ENCODE results near the gene IL16. TPM values are rescaled to one million over a fixed set of nuclear protein-coding genes. Genes with fewer than 3 reads are reported as not detected.

Gene IL16
- total and polyA plus RNA-seq, 2 experiments from 2014 or later = 0.32 to 0.53 TPM

DNA sequence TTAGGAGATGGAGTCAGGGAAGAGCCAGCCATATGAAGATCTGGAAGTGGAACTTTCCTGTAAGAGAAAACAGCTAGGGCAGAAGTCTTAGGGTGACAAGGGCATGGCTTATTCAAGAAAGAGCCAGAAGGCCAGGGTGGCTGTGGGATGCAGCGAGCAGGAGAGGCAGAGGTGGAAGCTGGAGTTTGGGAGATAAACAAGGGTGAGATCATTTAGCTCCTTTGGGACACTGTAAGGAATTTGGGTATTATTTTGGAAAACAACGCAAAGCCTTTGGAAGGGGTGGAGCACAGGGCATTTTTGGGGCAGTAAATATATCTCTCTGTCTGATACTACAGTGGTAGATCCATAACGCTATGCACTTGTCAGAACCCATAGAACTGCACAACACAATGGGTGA is 5.0 kb upstream of the IL16 start:
- Histone ChIP-seq H2AFZ (no peak overlapping the region), H3K9ac (no peak overlapping the region), H3K9me3 (ENCODE audit: low read depth) (no peaks in the 10 kb centered on the region), H3K79me2 (ENCODE audit: insufficient read depth) (no peaks in the 10 kb centered on the region), H3K36me3 (ENCODE audit: low read depth) (no peaks in the 10 kb centered on the region), H3F3A (ENCODE audit: insufficient read depth) (peaks cover 17% of the 10 kb centered on the region), H3K4me2 (ENCODE audit: unreplicated experiment) (no peak overlapping the region), H3K9me2 (ENCODE audit: insufficient read depth) (no peaks in the 10 kb centered on the region), H3K4me3 (no peak overlapping the region), H4K20me1 (ENCODE audit: insufficient read depth) (no peaks in the 10 kb centered on the region), H3K27me3 (replicated peaks; ENCODE audit: insufficient read depth) (no peaks in the 10 kb centered on the region), H3K27ac (no peak overlapping the region), H3K4me1 (ENCODE audit: insufficient read depth) (peaks cover 25% of the 10 kb centered on the region)
- WGBS, 2 experiments (ENCODE audit: low coverage in 1 of 2, low lambda C conversion rate in 2 of 2, missing lambda C conversion rate in 2 of 2) = 85 to 96% methylated on average over 3 of the region's 3 CpGs
- no peak for DNase-seq
- TF ChIP-seq EZH2 (IDR thresholded peaks at IDR 0.05; ENCODE audit: insufficient read depth, poor library complexity, severe bottlenecking) (no peak), EZH2phosphoT487 (IDR thresholded peaks at IDR 0.05; ENCODE audit: insufficient read depth, low read depth) (no peak)
- in situ Hi-C loops (cut with MboI) = no loop called here

GRCh38 chr15:81194723-81195122 is 2.0 kb upstream of the IL16 start:
- Histone ChIP-seq H3K27ac (no peak overlapping the region), H3K9ac (no peak overlapping the region), H3K9me3 (ENCODE audit: low read depth) (no peaks in the 10 kb centered on the region), H2AFZ (no peak overlapping the region), H3K79me2 (ENCODE audit: insufficient read depth) (no peaks in the 10 kb centered on the region), H3K4me3 (no peak overlapping the region), H3K4me1 (ENCODE audit: insufficient read depth) (peaks cover 18% of the 10 kb centered on the region), H4K20me1 (ENCODE audit: insufficient read depth) (no peaks in the 10 kb centered on the region), H3K27me3 (replicated peaks; ENCODE audit: insufficient read depth) (no peaks in the 10 kb centered on the region), H3K36me3 (ENCODE audit: low read depth) (no peaks in the 10 kb centered on the region), H3K9me2 (ENCODE audit: insufficient read depth) (no peaks in the 10 kb centered on the region), H3K4me2 (ENCODE audit: unreplicated experiment) (no peak overlapping the region), H3F3A (ENCODE audit: insufficient read depth) (peaks cover 17% of the 10 kb centered on the region)
- no peak for TF ChIP-seq EZH2phosphoT487 (IDR thresholded peaks at IDR 0.05; ENCODE audit: insufficient read depth, low read depth)
- no peak for TF ChIP-seq EZH2 (IDR thresholded peaks at IDR 0.05; ENCODE audit: insufficient read depth, poor library complexity, severe bottlenecking)
- in situ Hi-C loops (cut with MboI) = no loop called here
- no peak for DNase-seq
- WGBS, 2 experiments (ENCODE audit: low coverage in 1 of 2, low lambda C conversion rate in 2 of 2, missing lambda C conversion rate in 2 of 2) = 53 to 60% methylated on average over 5 of the region's 5 CpGs

DNA sequence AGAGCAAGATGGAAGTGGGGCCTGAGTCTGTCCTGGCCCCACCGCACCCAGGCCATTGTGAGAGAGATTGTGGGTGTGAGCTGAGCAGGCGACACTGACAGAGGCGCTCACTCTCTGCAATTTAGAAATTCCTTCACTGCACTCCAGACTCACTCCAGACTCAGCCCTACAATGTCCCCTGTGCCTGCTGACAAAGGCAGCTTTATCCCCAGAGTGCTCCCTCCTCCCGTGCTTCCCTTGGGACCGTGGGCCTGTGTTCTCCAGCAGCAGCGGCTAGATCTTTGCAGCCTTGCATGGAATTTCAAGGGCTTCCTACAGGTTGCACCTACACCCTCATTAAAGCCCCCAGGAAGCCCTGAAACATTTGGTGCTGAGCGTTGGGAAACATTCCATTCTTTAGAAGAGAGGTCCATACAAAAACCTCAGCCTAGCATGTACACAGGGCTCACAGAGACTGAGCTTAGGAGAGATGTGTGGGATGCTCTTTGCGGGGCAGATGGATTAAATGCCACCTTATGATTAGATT is 1.3 kb upstream of the IL16 start:
- no peaks in the 10 kb centered on the region for H3K9me3 ChIP-seq (ENCODE audit: low read depth)
- TF ChIP-seq EZH2phosphoT487 (IDR thresholded peaks at IDR 0.05; ENCODE audit: insufficient read depth, low read depth) = no peak
- TF ChIP-seq EZH2 (IDR thresholded peaks at IDR 0.05; ENCODE audit: insufficient read depth, poor library complexity, severe bottlenecking) = no peak
- H3K4me2 ChIP-seq (ENCODE audit: unreplicated experiment) = no peak overlapping the region
- no peak for DNase-seq
- H2AFZ ChIP-seq = peak overlapping the region; percentile 31; the same call in 1 of the 2 replicates
- H3F3A ChIP-seq (ENCODE audit: insufficient read depth) = peaks cover 11% of the 10 kb centered on the region
- no peak overlapping the region for H3K27ac ChIP-seq
- no peaks in the 10 kb centered on the region for H3K27me3 ChIP-seq (replicated peaks; ENCODE audit: insufficient read depth)
- in situ Hi-C loops (cut with MboI) = no loop called here
- H3K4me1 ChIP-seq (ENCODE audit: insufficient read depth) = peaks cover 12% of the 10 kb centered on the region
- H3K79me2 ChIP-seq (ENCODE audit: insufficient read depth) = no peaks in the 10 kb centered on the region
- no peaks in the 10 kb centered on the region for H4K20me1 ChIP-seq (ENCODE audit: insufficient read depth)
- no peaks in the 10 kb centered on the region for H3K36me3 ChIP-seq (ENCODE audit: low read depth)
- no peak overlapping the region for H3K9ac ChIP-seq
- no peak overlapping the region for H3K4me3 ChIP-seq
- WGBS, 2 experiments (ENCODE audit: low coverage in 1 of 2, low lambda C conversion rate in 2 of 2, missing lambda C conversion rate in 2 of 2) = 44 to 49% methylated on average over 8 of the region's 8 CpGs
- H3K9me2 ChIP-seq (ENCODE audit: insufficient read depth) = no peaks in the 10 kb centered on the region

DNA sequence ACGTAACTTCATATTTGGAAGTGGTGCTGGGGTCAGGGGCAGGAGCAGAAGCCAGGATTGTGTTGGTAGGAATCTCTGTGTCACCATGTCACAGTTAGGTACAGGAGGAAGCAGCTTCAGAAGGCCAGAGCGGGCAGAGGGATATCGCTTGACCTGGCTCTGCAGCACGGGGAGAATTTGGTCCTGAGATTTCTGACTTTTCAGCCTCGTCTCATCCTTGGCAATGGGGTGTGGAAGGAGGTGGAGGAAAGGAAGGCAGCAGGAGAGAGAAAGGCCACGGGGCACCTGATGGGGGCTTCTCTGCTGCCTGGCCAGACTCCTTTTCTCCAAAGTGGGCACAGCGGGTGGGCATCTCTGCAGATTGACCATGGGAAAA is 564 bp downstream of the IL16 start:
- no peak overlapping the region for H3K9ac ChIP-seq
- no peak overlapping the region for H3K4me2 ChIP-seq (ENCODE audit: unreplicated experiment)
- no peak overlapping the region for H3K27ac ChIP-seq
- no peak overlapping the region for H2AFZ ChIP-seq
- H3F3A ChIP-seq (ENCODE audit: insufficient read depth) = no peaks in the 10 kb centered on the region
- no peaks in the 10 kb centered on the region for H3K9me3 ChIP-seq (ENCODE audit: low read depth)
- no peaks in the 10 kb centered on the region for H3K9me2 ChIP-seq (ENCODE audit: insufficient read depth)
- in situ Hi-C loops (cut with MboI) = no loop called here
- WGBS, 2 experiments (ENCODE audit: low coverage in 1 of 2, low lambda C conversion rate in 2 of 2, missing lambda C conversion rate in 2 of 2) = 89 to 92% methylated on average over 7 of the region's 7 CpGs
- H4K20me1 ChIP-seq (ENCODE audit: insufficient read depth) = no peaks in the 10 kb centered on the region
- TF ChIP-seq EZH2phosphoT487 (IDR thresholded peaks at IDR 0.05; ENCODE audit: insufficient read depth, low read depth) (no peak), EZH2 (IDR thresholded peaks at IDR 0.05; ENCODE audit: insufficient read depth, poor library complexity, severe bottlenecking) (no peak)
- no peak overlapping the region for H3K4me3 ChIP-seq
- no peaks in the 10 kb centered on the region for H3K27me3 ChIP-seq (replicated peaks; ENCODE audit: insufficient read depth)
- H3K79me2 ChIP-seq (ENCODE audit: insufficient read depth) = no peaks in the 10 kb centered on the region
- no peaks in the 10 kb centered on the region for H3K36me3 ChIP-seq (ENCODE audit: low read depth)
- no peaks in the 10 kb centered on the region for H3K4me1 ChIP-seq (ENCODE audit: insufficient read depth)
- no peak for DNase-seq
